NOMO-1 (cell line): ENCODE measurements around the gene CEP20.
A peak's percentile ranks its signal among the peaks of the same experiment; 100 is the strongest.

Experiments
- DNase-seq, 2 experiments: peaks; one replicate each; lab custom pipeline; 2025; ENCODE audit not compliant: unreplicated experiment in 2 of 2; lab: John Stamatoyannopoulos, UW

Gene CEP20

DNA sequence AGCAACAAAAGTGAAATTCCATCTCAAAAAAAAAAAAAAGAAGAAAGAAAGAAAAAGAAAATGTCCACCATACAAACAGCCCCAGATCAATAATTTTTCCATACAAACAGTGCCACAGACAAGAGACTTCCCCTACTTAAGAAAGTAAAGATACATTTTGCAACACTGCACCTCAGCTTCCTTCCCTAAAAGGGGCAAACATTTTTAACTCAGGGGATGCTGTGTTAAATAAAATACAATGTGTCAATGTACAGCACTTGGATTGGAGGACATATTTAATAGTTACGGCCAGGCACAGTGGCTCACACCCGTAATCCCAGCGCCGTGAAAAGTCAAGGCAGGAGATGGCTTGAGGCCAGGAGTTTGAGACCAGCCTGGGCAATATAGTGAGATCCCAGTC is 53.9 kb downstream of the CEP20 start:
- peak; percentile 53 to 86 for DNase-seq

DNA sequence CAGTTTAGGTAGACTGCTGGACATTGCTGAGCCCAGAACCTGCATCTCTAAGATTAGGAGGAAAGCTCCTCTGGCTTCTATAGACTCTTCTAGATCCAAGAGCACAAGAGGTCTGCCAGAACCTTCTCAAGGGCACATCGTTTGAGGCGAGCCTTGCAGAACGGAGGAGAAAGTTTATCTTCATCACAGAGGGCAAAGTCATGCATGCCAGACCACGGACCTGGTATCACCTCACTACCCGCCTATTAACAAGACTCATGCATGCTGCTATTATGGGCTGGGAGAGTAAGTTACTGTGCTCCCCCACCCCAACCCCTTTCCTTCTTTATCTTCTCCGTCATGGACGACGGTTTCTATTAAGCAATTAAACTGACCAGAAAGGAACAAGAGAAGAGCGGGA is 54.9 kb downstream of the CEP20 start:
- DNase-seq: peak in 1 of 2 experiments; percentile 3

DNA sequence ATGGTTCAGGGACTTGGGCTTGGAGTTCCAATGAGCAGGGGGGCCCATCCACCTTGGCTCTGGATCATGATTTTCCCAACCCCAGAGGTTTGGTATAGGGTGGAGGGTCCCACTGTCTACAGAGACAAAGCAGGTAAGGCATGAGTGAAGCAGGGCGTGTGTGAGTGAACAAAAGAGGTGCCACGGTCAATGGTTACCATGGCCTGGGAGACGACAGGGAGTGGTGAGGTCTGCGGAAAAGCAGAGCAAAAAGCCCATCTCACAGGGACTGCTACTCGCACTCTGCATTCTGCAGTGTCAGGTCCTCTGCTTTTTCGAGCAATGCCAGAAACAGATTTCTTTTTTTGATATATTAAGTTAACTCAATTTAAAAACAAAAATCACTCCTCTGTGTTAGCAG is 56.2 kb downstream of the CEP20 start:
- no peak for DNase-seq

DNA sequence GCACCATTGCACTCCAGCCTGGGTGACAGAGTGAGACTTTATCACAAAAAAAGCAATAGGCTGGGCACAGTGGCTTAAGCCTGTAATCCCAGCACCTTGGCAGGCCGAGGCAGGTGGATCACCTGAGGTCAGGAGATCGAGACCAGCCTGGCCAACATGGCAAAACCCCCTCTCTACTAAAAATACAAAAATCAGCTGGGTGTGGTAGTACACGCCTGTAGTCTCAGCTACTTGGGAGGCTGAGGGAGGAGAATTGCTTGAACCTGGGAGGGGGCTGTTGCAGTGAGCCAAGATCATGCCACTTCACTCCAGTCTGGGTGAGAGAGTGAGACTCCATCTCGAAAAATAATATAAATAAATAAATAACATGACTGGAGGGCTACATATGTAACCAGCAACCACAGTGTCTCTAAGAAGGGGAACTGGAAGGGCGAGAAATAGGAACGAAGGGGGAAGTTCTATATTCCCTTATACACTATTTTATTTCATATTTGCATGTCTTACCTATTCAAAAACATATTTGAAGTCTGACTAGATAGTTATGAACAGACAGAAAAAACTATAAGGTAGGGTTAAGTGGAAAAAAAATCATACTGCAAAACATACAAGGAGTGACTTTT is 57.5 kb downstream of the CEP20 start:
- DNase-seq: peak in 1 of 2 experiments; percentile 78

DNA sequence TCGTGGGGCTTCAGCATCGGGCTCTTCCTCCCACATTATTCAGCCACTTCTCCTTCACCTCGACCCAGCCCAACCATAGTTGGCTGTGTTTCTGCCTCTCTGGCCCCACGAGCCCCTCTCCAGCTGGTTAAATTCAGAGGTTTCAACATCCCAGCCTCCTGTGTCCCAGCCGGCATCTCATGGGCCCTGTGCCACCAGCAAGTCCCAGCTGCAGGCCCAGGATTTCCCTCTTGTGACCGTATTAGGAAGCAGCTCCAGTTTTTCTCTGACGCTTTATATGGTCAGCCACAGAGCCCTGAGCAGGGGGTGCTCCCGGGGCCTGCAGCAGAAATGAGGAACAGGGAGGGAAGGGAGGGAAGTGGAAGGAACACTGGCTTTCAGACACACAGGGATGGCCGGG is 58.9 kb downstream of the CEP20 start:
- DNase-seq: peak in 1 of 2 experiments; percentile 8

DNA sequence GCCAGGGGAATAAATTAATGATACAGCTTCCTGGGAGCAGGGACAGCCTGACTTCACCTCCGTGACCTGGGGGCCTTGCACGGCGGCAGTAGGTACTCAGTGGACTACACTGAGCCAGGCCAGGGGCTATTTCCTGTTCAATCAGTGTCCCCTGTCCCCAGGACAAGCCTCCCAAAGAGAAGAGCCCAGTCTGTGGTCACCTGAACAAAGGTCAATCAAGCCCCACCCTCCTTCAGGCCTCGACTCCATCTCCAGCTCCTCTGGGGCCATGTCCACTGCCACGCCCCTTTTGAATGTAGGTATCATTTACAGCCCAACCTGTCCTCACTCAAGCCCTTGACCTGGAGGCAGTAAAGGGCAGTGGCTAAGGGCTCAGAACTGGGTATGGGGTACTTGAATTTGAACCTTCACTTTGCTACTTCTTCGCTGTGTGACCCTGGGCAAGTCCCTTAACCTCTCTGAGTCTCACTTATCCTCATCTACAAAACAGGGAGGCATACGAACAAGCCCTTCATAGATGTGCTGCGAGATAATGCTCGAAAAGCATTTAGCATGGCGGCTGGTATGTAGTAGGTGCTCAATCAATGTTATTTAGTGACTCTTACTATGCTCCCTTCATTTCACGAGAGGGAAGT is 60.6 kb downstream of the CEP20 start:
- DNase-seq: no peak

DNA sequence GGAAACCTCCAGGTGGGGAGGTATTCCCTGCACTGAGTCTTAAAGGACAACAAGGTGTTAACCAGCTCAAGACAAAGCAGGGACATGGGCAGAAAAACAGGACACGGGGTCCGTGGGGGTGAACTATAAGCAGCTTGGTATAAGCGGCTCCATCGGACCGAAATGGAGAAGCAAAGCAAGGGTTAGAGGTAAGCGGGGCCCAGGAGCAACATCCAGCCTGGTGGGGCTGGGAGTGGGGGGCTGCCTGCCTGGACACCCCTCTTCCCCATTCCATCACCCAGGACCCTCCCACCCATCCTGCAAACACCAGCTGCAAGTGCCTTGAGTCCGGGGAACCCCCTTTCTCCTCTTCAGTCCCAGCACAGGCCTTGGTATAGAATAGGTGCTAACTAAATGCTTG is 61.1 kb downstream of the CEP20 start:
- DNase-seq: no peak

DNA sequence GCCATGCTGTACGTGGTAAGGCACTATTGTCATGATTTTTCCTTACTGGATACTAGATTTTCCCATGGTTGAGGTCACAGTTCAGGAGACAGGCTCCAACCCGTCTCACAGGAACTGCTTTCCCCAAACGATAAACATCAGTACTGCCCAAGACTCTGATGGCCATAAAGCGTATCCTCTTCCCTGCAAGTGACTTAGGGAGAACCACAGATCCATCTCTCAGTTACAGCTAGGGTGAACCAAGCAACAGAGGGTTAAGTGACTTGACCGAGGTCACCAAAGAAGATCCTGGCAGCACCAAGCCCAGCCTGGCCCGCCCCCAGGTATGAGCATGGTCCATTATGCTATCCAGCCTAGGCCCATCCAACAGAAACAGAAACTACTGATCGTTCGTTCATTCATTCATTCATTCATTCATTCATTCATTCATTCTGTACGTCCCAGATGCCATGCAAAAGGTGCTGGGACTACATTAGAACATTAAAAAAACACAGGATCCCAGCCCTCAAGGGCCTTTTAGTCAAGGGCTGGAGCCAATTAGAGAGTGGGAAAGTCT is 62.6 kb downstream of the CEP20 start:
- DNase-seq: no peak

DNA sequence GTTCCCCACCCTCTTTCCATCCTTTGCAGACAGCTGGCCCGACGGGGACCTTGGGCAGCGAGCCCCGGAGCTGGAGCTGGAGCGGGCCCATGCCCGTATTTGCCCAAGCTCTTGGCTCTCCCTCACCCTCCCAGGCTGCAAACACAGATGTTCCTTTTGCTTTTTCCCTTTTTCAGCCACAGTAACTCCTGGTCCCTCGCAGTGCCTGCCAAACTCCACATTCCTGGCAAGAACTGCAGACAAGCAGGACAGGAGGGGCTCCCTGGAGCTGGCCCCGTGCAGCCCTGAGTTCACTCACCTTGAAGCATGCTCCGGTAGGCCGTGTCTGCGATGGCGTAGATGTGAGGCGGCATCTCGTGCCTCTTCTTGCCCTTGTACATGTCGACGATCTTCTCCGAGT is 65.4 kb downstream of the CEP20 start:
- DNase-seq: no peak

DNA sequence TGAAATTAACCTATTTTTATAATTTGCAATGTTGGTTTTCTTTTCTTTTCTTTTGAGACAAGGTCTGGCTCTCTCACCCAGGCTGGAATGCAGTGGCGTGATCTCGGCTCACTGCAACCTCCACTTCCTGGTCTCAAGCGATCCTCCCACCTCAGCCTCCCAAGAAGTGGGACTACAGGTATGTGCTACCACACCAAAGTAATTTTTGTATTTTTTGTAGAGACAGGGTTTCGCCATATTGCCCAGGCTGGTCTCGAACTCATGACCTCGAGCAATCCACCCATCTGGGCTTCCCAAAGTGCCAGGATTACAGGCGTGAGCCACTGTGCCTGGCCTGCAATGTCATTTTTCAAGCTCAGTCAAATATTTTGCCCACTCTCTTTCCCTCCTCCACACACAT is 67.6 kb downstream of the CEP20 start:
- no peak for DNase-seq

DNA sequence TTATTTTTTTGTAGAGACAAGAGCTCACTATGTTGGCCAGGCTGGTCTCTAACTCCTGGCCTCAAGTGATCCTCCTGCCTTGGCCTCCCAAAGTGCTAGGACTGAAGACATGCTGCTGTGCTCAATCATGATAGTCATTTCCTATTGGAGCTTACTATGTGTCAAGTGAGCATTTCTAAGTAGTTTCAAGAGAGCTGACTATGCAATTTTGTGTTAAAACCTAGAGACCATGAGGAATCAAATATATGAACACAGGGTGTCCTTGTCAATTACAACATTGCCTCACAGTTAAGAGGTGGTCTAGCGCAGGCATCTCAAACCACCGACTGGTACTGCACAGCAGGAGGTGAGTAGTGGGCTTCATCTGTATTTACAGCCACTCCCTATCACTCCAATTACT is 69.4 kb downstream of the CEP20 start:
- no peak for DNase-seq

DNA sequence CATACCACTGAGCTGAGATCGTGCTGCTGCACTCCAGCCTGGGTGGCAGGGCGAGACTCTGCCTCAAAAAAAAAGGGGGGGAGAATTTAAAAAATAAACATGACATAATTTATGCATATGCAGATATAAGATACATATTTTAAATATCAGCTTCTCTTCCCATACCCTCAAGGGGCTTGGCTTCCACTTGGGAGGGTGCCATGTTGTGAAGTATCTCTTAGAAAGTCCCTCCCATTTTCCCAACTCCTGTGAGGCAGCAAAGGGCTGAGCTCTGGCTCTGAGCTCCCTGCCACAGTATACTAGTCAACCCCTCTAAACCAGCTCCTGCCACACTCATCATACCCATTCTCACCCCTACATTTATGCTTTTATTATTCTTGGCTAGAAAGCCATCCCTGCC is 71.0 kb downstream of the CEP20 start:
- no peak for DNase-seq

DNA sequence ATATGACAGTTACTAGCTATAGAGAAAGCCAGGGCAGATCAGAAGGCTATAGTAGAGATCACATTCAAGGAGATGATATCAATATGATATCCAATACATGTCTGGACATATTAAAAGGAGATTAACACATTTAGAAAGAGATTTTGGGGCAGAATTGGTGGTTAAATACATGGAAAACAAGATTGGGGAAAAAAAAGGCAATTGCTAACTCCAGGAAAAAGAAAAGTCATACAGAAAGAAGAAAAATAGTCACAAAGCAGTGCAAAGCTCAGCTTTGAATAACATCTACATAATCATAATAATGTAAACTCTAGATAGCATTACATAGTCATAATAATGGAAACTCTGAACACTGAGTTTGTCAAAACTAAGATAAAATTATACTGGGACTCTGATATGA is 72.2 kb downstream of the CEP20 start:
- DNase-seq: no peak
